RWPE1 (cell line): ENCODE measurements around the gene ACOD1.
A peak's percentile ranks its signal among the peaks of the same experiment; 100 is the strongest.

Experiments
- CTCF ChIA-PET: fragments of 350-600 bp; sonication (Branson Sonifier 250); formaldehyde crosslinking; extraction: SDS; loops from one replicate; lab custom pipeline; 2021; lab: Yijun Ruan, JAX
- POLR2A ChIA-PET: fragments of 400-600 bp; formaldehyde crosslinking; extraction: SDS; loops from one replicate; lab custom pipeline; 2020; ENCODE audit warnings: antibody characterized with exemption; ENCODE audit not compliant: low non-redundant PET; lab: Yijun Ruan, JAX
- DNase-seq: peaks from one replicate; pipeline ENCODE4 v3.0.0; 2012; ENCODE audit warnings: low spot score
- H3K27ac ChIP-seq: fragments of 450-650 bp; 2 replicates; pipeline ENCODE4 v1.5.1; 2017
- TF ChIP-seq, protein P1 (sequence below): fragments of 450-650 bp; conservative IDR thresholded peaks from 2 replicates; pipeline ENCODE4 v1.5.1; 2017; ENCODE audit warnings: low read depth, mild to moderate bottlenecking

ACOD1 gene

GRCh38 chr13:77001963-77002587, 53.8 kb downstream of the ACOD1 start:
- ChIA-PET POLR2A (no interaction called here), CTCF (interaction anchor here (0.6 to 1.3 kb wide), 5 partner anchors 15 to 1354 kb away, joined by 3 to 5 read pairs (median 3); no protein-coding TSS in a partner anchor)
- no peak overlapping the region for H3K27ac ChIP-seq
- TF ChIP-seq, protein P1, sequence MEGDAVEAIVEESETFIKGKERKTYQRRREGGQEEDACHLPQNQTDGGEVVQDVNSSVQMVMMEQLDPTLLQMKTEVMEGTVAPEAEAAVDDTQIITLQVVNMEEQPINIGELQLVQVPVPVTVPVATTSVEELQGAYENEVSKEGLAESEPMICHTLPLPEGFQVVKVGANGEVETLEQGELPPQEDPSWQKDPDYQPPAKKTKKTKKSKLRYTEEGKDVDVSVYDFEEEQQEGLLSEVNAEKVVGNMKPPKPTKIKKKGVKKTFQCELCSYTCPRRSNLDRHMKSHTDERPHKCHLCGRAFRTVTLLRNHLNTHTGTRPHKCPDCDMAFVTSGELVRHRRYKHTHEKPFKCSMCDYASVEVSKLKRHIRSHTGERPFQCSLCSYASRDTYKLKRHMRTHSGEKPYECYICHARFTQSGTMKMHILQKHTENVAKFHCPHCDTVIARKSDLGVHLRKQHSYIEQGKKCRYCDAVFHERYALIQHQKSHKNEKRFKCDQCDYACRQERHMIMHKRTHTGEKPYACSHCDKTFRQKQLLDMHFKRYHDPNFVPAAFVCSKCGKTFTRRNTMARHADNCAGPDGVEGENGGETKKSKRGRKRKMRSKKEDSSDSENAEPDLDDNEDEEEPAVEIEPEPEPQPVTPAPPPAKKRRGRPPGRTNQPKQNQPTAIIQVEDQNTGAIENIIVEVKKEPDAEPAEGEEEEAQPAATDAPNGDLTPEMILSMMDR = no peak
- DNase-seq = no peak

GRCh38 chr13:77002590-77003190, 54.4 kb downstream of the ACOD1 start:
- ChIA-PET POLR2A (no interaction called here), CTCF (interaction anchor here (0.6 to 0.7 kb wide), 9 partner anchors 10 to 1402 kb away, joined by 3 to 6 read pairs (median 5); no protein-coding TSS in a partner anchor)
- H3K27ac ChIP-seq = no peak overlapping the region
- TF ChIP-seq, protein P1 = peak; percentile 73
- peak; percentile 30 for DNase-seq
